Activated CD8-positive, alpha-beta T cell treated with anti-CD3 and anti-CD28 coated beads for 36 hours (primary cell): Measurements from ENCODE around the gene CRACR2A. TPM values are rescaled to one million over a fixed set of nuclear protein-coding genes. Genes with fewer than 3 reads are reported as not detected.

ENCODE experiments used
- ATAC-seq: fragments of 200-7000 bp; cut with Tn5 transposase; one replicate; pipeline ENCODE4 v1.10.0; 2021; ENCODE audit warnings: mild to moderate bottlenecking, moderate library complexity
- CTCF ChIA-PET: fragments of 350-600 bp; sonication (Branson Sonifier 250); formaldehyde crosslinking; loops from one replicate; lab custom pipeline; 2021; ENCODE audit warnings: antibody characterized with exemption; lab: Charles Lee
- POLR2A ChIA-PET: fragments of 350-600 bp; sonication (Branson Sonifier 250); formaldehyde crosslinking; loops from one replicate; lab custom pipeline; 2021; ENCODE audit warnings: antibody characterized with exemption; lab: Charles Lee
- DNase-seq: peaks from one replicate; pipeline ENCODE4 v3.0.0-alpha.2; 2020
- H3K27ac Mint-ChIP-seq: one replicate; pipeline ENCODE4 v1.8.0; 2021; ENCODE audit warnings: mild to moderate bottlenecking, mixed read lengths
- H3K27me3 Mint-ChIP-seq: one replicate; pipeline ENCODE4 v1.8.0; 2021; ENCODE audit warnings: mixed read lengths
- H3K36me3 Mint-ChIP-seq: one replicate; pipeline ENCODE4 v1.8.0; 2021; ENCODE audit warnings: low read depth, mixed read lengths
- H3K4me1 Mint-ChIP-seq: one replicate; pipeline ENCODE4 v1.8.0; 2021; ENCODE audit warnings: low read depth, mixed read lengths
- H3K4me3 Mint-ChIP-seq: one replicate; pipeline ENCODE4 v1.8.0; 2021; ENCODE audit warnings: mild to moderate bottlenecking, moderate library complexity, mixed read lengths
- H3K9me3 Mint-ChIP-seq: one replicate; pipeline ENCODE4 v1.8.0; 2021; ENCODE audit warnings: mixed read lengths
- intact Hi-C: fragments of 100-400 bp; cut with micrococcal nuclease; formaldehyde crosslinking; loops from one replicate; pipeline ENCODE4 v1.10.0; 2022
- total RNA-seq, 2 experiments: library from RNA; stranded (reverse); gene quantifications; one replicate each; pipeline ENCODE4 v1.2.3, GENCODE V29; 2021
- TF ChIP-seq, protein P1 (sequence below): fragments of 200-600 bp; IDR thresholded peaks from one replicate; pipeline ENCODE4 v1.8.0; 2022; ENCODE audit warnings: antibody characterized with exemption, mild to moderate bottlenecking

CRACR2A gene
- total RNA-seq, 2 experiments from 2014 or later: 21.2 to 24.7 TPM

GRCh38 chr12:3792623-3793288, 39.8 kb upstream of the CRACR2A start:
- peaks cover 4% of the 10 kb centered on the region for H3K36me3 Mint-ChIP-seq

DNA sequence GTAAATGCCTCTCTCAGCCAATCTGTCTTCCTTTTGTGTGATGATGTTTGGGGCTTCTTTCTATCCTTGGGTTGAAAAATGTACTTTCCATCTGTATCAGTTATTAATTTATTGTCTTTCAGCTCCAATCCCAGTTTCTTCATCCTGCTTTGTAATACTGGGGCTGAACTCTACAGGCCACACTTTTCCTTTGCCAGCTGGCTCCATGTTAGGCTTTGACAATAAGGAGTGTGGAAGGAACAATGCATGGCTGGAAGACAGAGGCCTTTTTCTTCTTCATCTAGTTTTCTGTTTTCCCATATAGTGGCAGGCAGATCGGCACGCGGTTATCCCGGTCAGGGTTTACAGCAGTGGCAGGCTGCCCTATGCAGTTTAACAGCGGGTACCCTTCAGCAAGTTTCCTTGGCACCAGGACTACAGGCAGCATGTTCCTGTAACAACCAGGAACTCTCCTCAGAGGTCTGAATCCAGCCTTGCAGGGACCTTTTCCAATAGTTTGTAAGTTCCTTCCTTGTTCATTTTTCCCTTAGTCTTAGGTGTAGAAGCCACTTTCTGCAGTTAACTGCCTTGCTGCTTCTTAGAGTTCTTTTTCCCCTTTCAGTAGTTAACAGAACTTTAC, 38.5 kb upstream of the CRACR2A start:
- no peak for DNase-seq
- ChIA-PET CTCF (interaction anchor here (0.8 to 3.4 kb wide), 2 partner anchors 13 to 516 kb away, joined by 3 to 14 read pairs; no protein-coding TSS in a partner anchor), POLR2A (no interaction called here)
- Mint-ChIP-seq H3K36me3 (peaks cover 17% of the 10 kb centered on the region), H3K27ac (no peak overlapping the region), H3K4me3 (no peak overlapping the region), H3K9me3 (peaks cover 3% of the 10 kb centered on the region), H3K27me3 (no peaks in the 10 kb centered on the region), H3K4me1 (peaks cover 4% of the 10 kb centered on the region)
- intact Hi-C loops: no loop called here
- TF ChIP-seq, protein P1, sequence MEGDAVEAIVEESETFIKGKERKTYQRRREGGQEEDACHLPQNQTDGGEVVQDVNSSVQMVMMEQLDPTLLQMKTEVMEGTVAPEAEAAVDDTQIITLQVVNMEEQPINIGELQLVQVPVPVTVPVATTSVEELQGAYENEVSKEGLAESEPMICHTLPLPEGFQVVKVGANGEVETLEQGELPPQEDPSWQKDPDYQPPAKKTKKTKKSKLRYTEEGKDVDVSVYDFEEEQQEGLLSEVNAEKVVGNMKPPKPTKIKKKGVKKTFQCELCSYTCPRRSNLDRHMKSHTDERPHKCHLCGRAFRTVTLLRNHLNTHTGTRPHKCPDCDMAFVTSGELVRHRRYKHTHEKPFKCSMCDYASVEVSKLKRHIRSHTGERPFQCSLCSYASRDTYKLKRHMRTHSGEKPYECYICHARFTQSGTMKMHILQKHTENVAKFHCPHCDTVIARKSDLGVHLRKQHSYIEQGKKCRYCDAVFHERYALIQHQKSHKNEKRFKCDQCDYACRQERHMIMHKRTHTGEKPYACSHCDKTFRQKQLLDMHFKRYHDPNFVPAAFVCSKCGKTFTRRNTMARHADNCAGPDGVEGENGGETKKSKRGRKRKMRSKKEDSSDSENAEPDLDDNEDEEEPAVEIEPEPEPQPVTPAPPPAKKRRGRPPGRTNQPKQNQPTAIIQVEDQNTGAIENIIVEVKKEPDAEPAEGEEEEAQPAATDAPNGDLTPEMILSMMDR: no peak
- no peak for ATAC-seq

More at GRCh38 chr12:3792623-3793288, 39.8 kb upstream of the CRACR2A start:
- Mint-ChIP-seq H3K27me3 (no peaks in the 10 kb centered on the region), H3K4me1 (peaks cover 4% of the 10 kb centered on the region), H3K27ac (no peak overlapping the region), H3K9me3 (peaks cover 3% of the 10 kb centered on the region), H3K4me3 (no peak overlapping the region)
- DNase-seq (no peak), ATAC-seq (no peak)
- TF ChIP-seq, protein P1: no peak
- CTCF ChIA-PET: interaction anchor here (1.5 kb wide), 1 partner anchor 13 kb away, joined by 4 read pairs; no protein-coding TSS in a partner anchor
- POLR2A ChIA-PET: no interaction called here
- intact Hi-C loops: no loop called here

DNA sequence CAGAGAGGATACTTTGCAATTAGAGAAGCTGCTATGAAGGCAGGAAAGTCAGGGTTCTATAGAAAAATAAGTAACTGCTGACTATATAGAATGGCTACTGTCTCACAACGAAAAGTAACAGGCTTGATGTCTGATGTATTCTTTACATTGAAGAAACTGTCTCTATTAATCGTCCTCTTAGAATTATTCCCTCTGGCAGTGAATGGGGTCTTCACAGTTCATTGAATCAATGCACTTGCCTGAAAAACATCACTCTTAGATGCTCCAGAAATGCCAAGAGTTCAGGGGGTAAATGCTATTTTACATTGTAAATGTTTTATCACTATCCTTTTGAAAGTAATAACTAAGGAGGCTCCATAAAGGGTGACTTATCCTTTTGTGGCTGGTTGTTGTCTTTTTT, 37.7 kb upstream of the CRACR2A start:
- H3K4me1 Mint-ChIP-seq: peaks cover 4% of the 10 kb centered on the region
- no peak overlapping the region for H3K27ac Mint-ChIP-seq
- intact Hi-C loops: no loop called here
- CTCF ChIA-PET: interaction anchor here (0.8 to 3.4 kb wide), 2 partner anchors 13 to 515 kb away, joined by 3 to 14 read pairs; no protein-coding TSS in a partner anchor
- H3K4me3 Mint-ChIP-seq: no peak overlapping the region
- ATAC-seq: no peak
- H3K36me3 Mint-ChIP-seq: peaks cover 17% of the 10 kb centered on the region
- TF ChIP-seq, protein P1: no peak
- POLR2A ChIA-PET: no interaction called here
- no peaks in the 10 kb centered on the region for H3K27me3 Mint-ChIP-seq
- no peak for DNase-seq
- H3K9me3 Mint-ChIP-seq: peaks cover 3% of the 10 kb centered on the region

DNA sequence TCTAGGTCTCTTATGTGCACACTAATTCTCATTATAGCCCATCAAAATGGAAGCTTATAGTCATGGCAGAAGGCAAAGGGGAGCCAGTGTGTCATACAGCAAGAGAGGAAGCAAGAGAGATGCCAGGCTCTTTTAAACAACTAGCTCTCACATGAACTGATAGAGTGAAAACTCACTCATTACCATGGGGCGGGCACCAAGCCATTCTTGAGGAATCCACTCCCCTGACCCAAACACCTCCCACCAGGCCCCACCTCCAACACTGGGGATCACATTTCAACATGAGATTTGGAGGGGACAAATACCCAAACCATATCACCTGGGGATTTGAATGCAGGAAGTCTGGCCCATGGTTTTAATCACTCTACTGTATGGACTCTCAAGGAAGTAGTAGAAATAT, 36.9 kb upstream of the CRACR2A start:
- H3K9me3 Mint-ChIP-seq: peaks cover 3% of the 10 kb centered on the region
- DNase-seq (no peak), ATAC-seq (no peak)
- no peak overlapping the region for H3K27ac Mint-ChIP-seq
- TF ChIP-seq, protein P1: no peak
- ChIA-PET POLR2A (no interaction called here), CTCF (interaction anchor here (3.0 to 3.4 kb wide), 2 partner anchors 14 to 490 kb away, joined by 9 to 14 read pairs; no protein-coding TSS in a partner anchor)
- no peaks in the 10 kb centered on the region for H3K27me3 Mint-ChIP-seq
- no peak overlapping the region for H3K4me3 Mint-ChIP-seq
- intact Hi-C loops: no loop called here
- peaks cover 17% of the 10 kb centered on the region for H3K36me3 Mint-ChIP-seq
- no peaks in the 10 kb centered on the region for H3K4me1 Mint-ChIP-seq
